Progenitor cell of endocrine pancreas (in vitro differentiated cells): Measurements from ENCODE around the gene TRAF4. TPM values are rescaled to one million over a fixed set of nuclear protein-coding genes. Genes with fewer than 3 reads are reported as not detected.
A peak's percentile ranks its signal among the peaks of the same experiment; 100 is the strongest.

Experiments used
- DNase-seq: peaks from one replicate; pipeline ENCODE4 v3.0.0; 2021; ENCODE audit warnings: low spot score; ENCODE audit not compliant: unreplicated experiment
- H3K27ac Mint-ChIP-seq: 2 replicates; pipeline ENCODE4 v1.8.0; 2021; ENCODE audit warnings: mild to moderate bottlenecking, moderate library complexity, mixed read lengths
- H3K27me3 Mint-ChIP-seq: 2 replicates; pipeline ENCODE4 v1.8.0; 2021; ENCODE audit warnings: mixed read lengths
- H3K36me3 Mint-ChIP-seq: 2 replicates; pipeline ENCODE4 v1.8.0; 2022; ENCODE audit warnings: mixed read lengths; ENCODE audit not compliant: insufficient read depth
- H3K4me1 Mint-ChIP-seq: 2 replicates; pipeline ENCODE4 v1.8.0; 2021; ENCODE audit warnings: low read depth, mixed read lengths
- H3K4me3 Mint-ChIP-seq: 2 replicates; pipeline ENCODE4 v1.8.0; 2021; ENCODE audit warnings: low read depth, mild to moderate bottlenecking, moderate library complexity, mixed read lengths
- H3K9me3 Mint-ChIP-seq: 2 replicates; pipeline ENCODE4 v1.8.0; 2021; ENCODE audit warnings: low read depth, mixed read lengths
- CTCF ChIP-seq: fragments of 200-600 bp; sonication (generic); IDR thresholded peaks from one replicate; pipeline ENCODE4 v1.5.0; 2021; ENCODE audit warnings: antibody characterized with exemption, mild to moderate bottlenecking; ENCODE audit not compliant: unreplicated experiment
- total RNA-seq: library from RNA; stranded (reverse); gene quantifications from 2 replicates; pipeline ENCODE4 v1.2.1, GENCODE V29; 2021

TRAF4 gene
- total RNA-seq, 1 donor from 2014 or later, result 260 TPM

- Mint-ChIP-seq H3K4me3 (peak overlapping the region; percentile 78), H3K4me1 (peaks cover 39% of the 10 kb centered on the region), H3K27me3 (no peaks in the 10 kb centered on the region), H3K27ac (peak overlapping the region; percentile 96), H3K9me3 (no peaks in the 10 kb centered on the region), H3K36me3 (peaks cover 35% of the 10 kb centered on the region)
- peak; percentile 26 for DNase-seq
- no peak for TF ChIP-seq CTCF
These were observed 26.9 kb upstream of the TRAF4 start for GRCh38 chr17:28716740-28717577.

DNA sequence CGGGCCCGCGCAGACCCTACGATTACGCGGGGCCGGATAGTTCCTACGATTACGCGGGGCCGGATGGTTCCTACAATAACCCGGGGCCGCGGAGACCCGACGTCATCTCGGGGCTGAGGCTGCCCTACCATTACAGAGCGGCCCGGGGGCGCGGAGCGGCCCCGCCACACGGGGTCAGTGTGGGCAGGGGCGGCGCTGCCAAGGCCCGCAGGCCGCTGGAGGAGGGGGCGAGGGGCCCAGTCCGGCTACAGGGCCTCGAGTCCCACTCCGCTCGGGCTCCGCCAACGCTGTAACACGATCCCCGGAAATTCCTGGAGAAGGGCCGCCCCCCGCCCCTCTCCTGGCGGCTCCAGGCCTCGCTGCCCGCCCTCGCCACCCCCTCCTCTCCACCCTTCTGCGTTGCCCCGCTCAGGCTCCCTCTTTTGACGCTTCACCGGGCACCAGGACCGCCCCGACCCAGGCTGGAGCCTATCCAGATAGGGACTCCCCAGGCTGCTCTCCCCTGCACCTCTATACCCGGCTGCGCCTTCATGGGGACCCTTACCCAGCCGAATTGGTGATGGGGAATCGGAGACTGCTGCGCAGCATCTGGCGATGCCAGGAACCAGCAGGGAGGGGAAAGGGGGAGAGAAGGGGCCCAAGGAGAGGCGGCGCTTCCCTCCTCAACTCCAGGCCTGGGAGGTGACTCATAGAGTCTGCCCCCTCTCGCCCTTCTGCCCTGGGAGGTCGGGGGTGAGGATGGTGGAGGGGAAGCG, 26.1 kb upstream of the TRAF4 start, which contains the start of gene RAB34:
Gene RAB34, minus strand, starts transcription at position 291 of the 755 bp plus-strand sequence. CDS start 602 bp downstream, outside the sequence.
- peak; percentile 70 for TF ChIP-seq CTCF
- Mint-ChIP-seq H3K27ac (peak within 1 kb of the TSS; percentile 99), H3K4me1 (peaks cover 39% of the 10 kb centered on the region), H3K36me3 (peaks cover 38% of the 10 kb centered on the region), H3K9me3 (no peaks in the 10 kb centered on the region), H3K27me3 (no peaks in the 10 kb centered on the region), H3K4me3 (peak within 1 kb of the TSS; percentile 78)
- peak; percentile 87 for DNase-seq

GRCh38 chr17:28718333-28719020, 25.3 kb upstream of the TRAF4 start:
- Mint-ChIP-seq H3K4me3 (peak overlapping the region; percentile 74), H3K4me1 (peaks cover 42% of the 10 kb centered on the region), H3K27ac (peak overlapping the region; percentile 99), H3K9me3 (no peaks in the 10 kb centered on the region), H3K36me3 (peaks cover 38% of the 10 kb centered on the region), H3K27me3 (no peaks in the 10 kb centered on the region)
- no peak for TF ChIP-seq CTCF
- DNase-seq, result peak; percentile 27

DNA sequence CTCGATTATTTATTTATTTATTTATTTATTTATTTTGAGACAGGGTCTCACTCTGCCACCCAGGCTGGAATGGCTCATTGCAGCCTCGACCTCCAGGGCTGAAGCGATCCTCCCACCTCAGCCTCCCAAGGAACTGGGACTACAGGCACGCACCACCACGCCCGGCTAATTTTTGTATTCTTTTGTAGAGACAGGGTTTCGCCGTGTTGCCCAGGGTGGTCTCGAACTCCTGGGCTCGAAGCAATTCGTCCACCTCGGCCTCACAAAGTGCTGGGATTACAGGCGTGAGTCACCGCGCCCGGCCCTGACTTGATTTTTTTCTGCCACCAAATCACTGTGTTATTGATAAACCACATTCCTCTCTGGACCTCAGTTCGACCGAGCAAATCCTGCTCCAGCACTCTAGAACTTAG, 24.8 kb upstream of the TRAF4 start:
- Mint-ChIP-seq H3K27me3 (no peaks in the 10 kb centered on the region), H3K36me3 (peaks cover 38% of the 10 kb centered on the region), H3K4me1 (peaks cover 44% of the 10 kb centered on the region), H3K9me3 (no peaks in the 10 kb centered on the region), H3K4me3 (peak overlapping the region; percentile 99), H3K27ac (peak overlapping the region; percentile 99)
- TF ChIP-seq CTCF, result no peak
- DNase-seq, result peak; percentile 30
